HG03060 (cell line): ENCODE measurements around the gene SFT2D1.
A peak's percentile ranks its signal among the peaks of the same experiment; 100 is the strongest.

Source experiments
- ATAC-seq: cut with Tn5 transposase; IDR thresholded peaks from one replicate; pipeline ENCODE4 v1.9.1; 2021; ENCODE audit warnings: low read depth, moderate number of reproducible peaks; ENCODE audit not compliant: unreplicated experiment

Gene SFT2D1

DNA sequence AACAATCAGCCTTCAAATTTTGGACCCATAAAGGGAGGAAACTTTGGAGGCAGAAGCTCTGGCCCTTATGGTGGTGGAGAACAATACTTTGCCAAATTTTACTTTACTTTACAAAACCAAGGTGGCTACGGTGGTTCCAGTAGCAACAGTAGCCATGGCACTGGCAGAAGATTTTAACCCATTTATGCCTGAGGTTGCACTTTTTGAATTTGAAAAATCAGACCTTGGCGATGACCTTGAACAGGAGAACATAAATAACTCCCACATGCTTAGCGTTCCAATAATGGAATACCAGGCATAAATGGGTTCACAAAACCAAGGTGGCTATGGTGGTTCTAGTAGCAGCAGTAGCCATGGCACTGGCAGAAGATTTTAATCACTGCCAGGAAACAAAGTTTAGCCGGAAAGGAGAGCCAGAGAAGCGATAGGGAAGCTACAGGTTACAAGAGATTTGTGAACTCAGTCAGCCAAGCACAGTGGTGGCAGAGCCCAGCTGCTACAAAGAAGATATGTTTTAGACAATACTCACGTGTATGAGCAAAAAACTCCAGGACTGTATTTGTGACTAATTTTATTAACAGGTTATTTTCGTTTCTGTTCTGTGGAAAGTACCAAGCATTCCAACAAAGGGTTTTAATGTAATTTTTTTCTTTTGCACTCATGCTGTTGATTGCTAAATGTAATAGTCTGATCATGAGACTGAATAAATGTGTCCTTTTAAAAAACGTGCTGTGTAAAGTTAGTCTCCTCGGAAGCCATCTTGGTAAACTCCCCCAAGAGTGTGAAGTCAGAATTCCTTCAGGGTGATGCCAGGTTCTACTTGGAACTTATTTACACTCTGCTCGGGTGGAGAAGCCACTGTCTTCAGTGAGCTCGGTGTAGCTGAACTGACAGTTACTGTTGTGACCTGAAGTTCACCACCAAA, 6.7 kb downstream of the SFT2D1 start:
- peak; percentile 37 for ATAC-seq

DNA sequence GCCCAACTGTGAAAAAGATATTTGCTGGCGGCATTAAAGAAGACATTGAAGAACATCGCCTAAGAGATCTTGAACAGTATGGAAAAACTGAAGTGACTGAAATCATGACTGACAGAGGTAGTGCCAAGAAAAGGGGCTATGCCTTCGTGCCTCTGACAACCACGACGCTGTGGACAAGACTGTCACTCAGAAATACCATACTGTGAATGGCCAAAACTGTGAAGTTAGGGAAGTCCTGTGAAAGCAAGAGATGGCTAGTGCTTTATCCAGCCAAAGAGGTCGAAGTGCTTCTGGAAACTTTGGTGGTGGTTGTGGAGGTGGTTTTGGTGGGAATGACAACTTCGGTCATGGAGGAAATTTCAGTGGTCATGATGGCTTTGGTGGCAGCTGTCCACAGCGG, 7.5 kb downstream of the SFT2D1 start:
- no peak for ATAC-seq

GRCh38 chr6:166333172-166333995, 9.0 kb downstream of the SFT2D1 start:
- peak; percentile 57 for ATAC-seq

GRCh38 chr6:166331503-166332415, 10.6 kb downstream of the SFT2D1 start:
- ATAC-seq, result no peak

GRCh38 chr6:166330612-166331011, 11.7 kb downstream of the SFT2D1 start:
- ATAC-seq, result no peak

GRCh38 chr6:166325383-166326042, 16.8 kb downstream of the SFT2D1 start:
- peak; percentile 97 for ATAC-seq

GRCh38 chr6:166323395-166323794, 18.9 kb downstream of the SFT2D1 start:
- ATAC-seq, result no peak

- ATAC-seq, result no peak
Observed at GRCh38 chr6:166318649-166319600, 23.4 kb downstream of the SFT2D1 start.

DNA sequence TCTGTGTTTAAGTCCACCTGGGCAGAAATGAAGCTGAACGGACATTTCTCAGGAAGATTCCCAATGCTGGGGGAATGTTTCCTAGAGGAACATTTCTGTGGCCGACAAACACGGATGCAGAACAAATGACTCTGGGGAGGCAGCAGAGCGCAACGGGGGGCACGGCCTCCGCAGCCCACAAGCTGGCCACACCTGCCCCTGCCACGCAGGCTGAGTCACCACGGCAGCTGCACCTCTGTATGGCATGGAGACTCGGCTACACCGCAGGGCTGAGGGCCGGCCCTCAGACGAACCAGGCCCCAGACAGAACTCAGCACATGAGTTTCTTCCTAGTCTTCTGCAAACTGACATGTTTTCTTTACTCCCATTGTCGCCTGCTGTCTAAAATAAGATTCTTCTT, 24.1 kb downstream of the SFT2D1 start:
- ATAC-seq, result no peak

DNA sequence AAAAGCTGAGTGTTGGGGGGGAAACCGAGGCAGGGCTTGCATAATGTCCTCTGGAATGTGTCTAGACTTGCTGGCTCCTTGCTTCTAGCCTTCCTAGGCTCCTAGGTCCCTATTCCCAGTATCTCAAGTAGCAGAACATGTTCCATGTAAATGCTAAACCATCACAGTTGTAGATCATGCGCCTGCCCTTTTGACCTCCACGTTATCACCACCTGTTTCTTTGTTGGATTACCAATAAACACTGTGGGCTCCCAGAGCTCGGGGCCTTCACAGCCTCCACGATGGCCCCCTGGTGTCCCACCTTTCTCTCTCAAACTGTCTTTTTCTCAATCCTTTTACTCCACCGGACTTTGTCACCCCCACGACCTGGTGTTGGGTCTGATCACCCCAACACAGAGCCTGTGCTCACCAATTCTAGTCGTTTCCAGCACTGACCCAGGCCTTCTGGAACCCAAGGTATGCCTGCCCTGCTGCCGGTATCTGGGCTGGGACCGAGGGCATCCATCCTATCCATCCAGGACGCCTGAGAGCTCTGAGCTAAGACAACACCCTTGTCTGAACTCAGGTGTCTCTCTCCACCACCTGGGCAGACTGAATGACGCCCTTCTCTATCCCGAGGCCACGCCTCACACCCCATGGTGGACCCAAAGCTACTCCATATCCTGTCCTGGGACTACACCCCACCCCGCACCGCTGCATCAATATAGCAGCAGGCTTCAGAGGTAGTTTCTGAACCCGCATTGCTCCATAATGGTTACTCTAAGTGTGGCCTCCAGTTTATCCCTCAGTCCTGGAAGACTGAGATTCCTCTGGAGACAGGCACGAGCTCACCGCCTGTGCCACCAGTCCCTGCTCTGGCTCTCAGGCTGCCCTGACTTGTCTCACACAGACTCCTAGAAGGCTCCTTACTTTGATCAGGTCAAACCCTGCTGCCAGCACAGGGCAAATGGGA, 24.8 kb downstream of the SFT2D1 start:
- no peak for ATAC-seq

DNA sequence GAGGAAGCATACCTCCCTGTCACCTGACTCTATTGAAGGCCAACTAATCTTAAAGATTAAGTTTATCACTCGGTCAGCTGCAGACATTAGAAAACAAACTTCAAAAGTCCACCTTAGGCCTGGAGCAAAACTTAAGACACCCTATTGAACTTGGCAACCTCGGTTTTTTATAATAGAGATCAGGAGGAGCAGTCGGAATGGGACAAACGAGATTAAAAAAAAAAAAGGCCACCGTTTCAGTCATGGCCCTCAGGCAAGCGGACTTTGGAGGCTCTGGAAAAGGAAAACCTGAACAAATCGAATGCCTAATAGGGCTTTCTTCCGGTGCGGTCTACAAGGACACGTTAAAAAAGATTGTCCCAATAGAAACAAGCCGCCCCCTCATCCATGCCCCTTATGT, 26.9 kb downstream of the SFT2D1 start:
- no peak for ATAC-seq

- no peak for ATAC-seq
Observed at GRCh38 chr6:166314454-166314853, 27.9 kb downstream of the SFT2D1 start.

DNA sequence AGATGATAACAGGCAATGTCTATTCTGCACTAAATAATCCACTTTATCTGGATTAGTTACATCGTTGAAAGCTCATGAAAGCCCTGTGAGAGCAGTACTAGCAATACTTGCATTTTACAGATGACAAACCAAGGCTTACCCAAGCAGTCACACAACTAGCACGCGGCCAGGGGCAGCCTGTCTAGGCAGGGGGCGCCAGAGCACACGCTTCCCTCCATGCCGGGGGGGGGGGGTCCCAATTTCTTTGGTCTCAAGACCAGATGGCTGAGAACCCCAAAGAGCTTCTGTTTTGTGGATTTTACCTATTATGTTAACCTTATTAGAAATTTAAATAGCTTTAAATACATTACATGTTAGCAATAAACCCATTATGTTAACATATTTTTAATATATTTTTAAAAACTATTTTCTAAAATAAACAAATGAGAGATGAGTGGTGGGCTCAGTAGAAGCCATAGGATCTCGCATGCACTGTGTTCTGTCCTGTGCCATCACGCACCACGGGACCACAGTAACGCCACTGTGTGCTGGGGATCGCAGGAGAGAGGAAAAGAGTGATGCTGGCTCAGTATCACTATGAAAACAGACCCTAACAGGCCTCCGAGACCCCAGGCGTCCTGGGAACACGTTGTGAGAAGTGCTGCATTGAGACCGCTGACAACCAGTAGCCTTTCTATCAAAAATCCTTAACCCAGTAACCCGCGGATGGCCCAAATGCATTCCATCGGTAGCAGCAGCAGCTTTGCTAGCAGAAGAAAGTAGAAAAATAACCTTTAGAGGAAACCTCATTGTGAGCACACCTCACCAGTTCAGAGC, 28.9 kb downstream of the SFT2D1 start:
- ATAC-seq, result peak; percentile 43

GRCh38 chr6:166312832-166313231, 29.5 kb downstream of the SFT2D1 start:
- no peak for ATAC-seq

DNA sequence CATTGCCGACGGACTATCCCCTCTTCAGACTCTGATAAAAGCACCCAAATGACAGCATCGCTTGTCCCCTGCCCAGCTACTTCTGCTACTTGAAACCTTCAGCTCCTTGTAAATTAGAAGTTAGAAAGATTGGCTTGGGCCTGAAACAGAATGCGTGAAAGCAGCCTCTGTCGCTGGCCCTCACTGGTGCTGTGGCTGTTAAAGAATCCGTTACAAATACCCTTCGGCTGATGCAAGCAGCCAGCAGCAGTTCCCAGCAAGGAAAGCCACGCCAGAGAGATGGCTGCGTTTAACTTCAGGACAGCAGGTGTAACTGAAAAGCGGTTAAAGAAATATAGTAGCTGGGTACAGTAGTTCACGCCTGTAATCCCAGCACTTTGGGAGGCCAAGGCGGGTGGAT, 31.7 kb downstream of the SFT2D1 start:
- ATAC-seq, result no peak

- no peak for ATAC-seq
Observed at GRCh38 chr6:166309977-166310376, 32.4 kb downstream of the SFT2D1 start.
